Motor neuron (in vitro differentiated cells): Measurements from ENCODE around the gene EFEMP1. TPM values are rescaled to one million over a fixed set of nuclear protein-coding genes. Genes with fewer than 3 reads are reported as not detected.

Source experiments
- ATAC-seq, 8 experiments: fragments of 200-7000 bp; cut with Tn5 transposase; replicated peaks in 6 of 8; 2 replicates each; pipeline ENCODE4 v1.8.0; 2021; ENCODE audit warnings: mild to moderate bottlenecking in 8 of 8, moderate library complexity in 8 of 8
- H3K27ac ChIP-seq, 2 donors: fragments of 250-450 bp; sonication (Bioruptor Pico); 2 replicates each; pipeline ENCODE4 v1.9.0; 2021; ENCODE audit warnings: antibody characterized with exemption in 2 of 2, mild to moderate bottlenecking in 2 of 2, moderate library complexity in 1 of 2
- H3K4me1 ChIP-seq, 2 donors: fragments of 250-450 bp; sonication (Bioruptor Pico); replicated peaks in 1 of 2; 2 replicates each; pipeline ENCODE4 v1.6.1; 2021; ENCODE audit warnings: antibody characterized with exemption in 2 of 2, mild to moderate bottlenecking in 2 of 2, moderate library complexity in 1 of 2
- H3K4me3 ChIP-seq, 5 donors: fragments of 250-450 bp; sonication (Bioruptor Pico); 2 replicates each; pipeline ENCODE4 v1.9.0; 2021; ENCODE audit warnings: antibody characterized with exemption in 5 of 5, mild to moderate bottlenecking in 5 of 5, moderate library complexity in 4 of 5
- WGBS, 10 experiments: fragments of 450-650 bp; shearing (Covaris generic); methylation state at CpG; one replicate each; pipeline ENCODE4 v1.0.0; 2022; 5-methylcytosine and 5-hydroxymethylcytosine counted together
- in situ Hi-C, 9 experiments: fragments of 400-800 bp; cut with MboI; loops; one replicate each; pipeline ENCODE4 v1.15.0; 2021; ENCODE audit warnings: low sequenced_read_pairs in 9 of 9, low pct_unique_long_range_greater_than_20kb in 2 of 9; ENCODE audit not compliant: unreplicated experiment in 9 of 9
- total RNA-seq, 8 experiments: library from RNA; unstranded; fragments of 300-600 nt; gene quantifications; 2 replicates each; pipeline versions ENCODE4 v1.2.3 to v1.2.4, GENCODE V29; 2022

The EFEMP1 gene
- total RNA-seq, 8 experiments from 2014 or later: 3.0 to 435 (median 13.4) TPM

GRCh38 chr2:55903727-55904126 is 19.9 kb downstream of the EFEMP1 start:
- no peak for ATAC-seq
- whole genome bisulfite sequencing, 10 experiments: 80 to 100% (median 94%) methylated on average over 1 to 2 of the region's 2 CpGs; no CpG with 5 or more reads in 3 of the 10 experiments
- in situ Hi-C loops: no loop called here
- Histone ChIP-seq H3K4me1 (no peaks in the 10 kb centered on the region), H3K4me3 (no peak overlapping the region), H3K27ac (no peak overlapping the region)

GRCh38 chr2:55902971-55903370 is 20.6 kb downstream of the EFEMP1 start:
- Histone ChIP-seq H3K4me3 (no peak overlapping the region), H3K4me1 (no peaks in the 10 kb centered on the region), H3K27ac (no peak overlapping the region)
- ATAC-seq: no peak
- in situ Hi-C loops: no loop called here

DNA sequence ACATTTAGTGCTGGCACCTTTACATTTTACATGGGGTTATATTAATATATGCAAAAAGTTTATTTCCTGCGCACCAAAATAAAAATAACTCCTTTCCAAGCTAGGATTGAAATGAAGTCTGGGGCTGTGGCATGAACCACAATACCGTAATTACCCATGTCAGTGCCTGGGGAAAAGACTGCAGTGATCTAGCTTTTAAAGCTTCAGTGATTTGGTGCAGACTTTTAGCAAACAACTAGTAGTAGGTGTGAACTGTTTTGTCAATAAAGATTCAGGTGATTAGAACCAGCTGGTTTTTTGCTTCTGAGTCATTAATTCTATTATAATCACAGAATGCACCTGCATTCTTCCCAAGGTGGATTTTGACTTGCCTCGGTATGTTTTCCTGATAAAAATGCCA is 21.2 kb downstream of the EFEMP1 start:
- no peak for ATAC-seq
- in situ Hi-C loops: no loop called here
- Histone ChIP-seq H3K4me3 (no peak overlapping the region), H3K27ac (no peak overlapping the region), H3K4me1 (no peaks in the 10 kb centered on the region)
- WGBS, 10 experiments: 52 to 95% (median 79%) methylated on average over 1 to 3 of the region's 3 CpGs; no CpG with 5 or more reads in 1 of the 10 experiments

GRCh38 chr2:55901941-55902340 is 21.6 kb downstream of the EFEMP1 start:
- Histone ChIP-seq H3K4me3 (no peak overlapping the region), H3K27ac (no peak overlapping the region), H3K4me1 (no peaks in the 10 kb centered on the region)
- WGBS, 10 experiments: 50 to 100% (median 85%) methylated on average over 1 to 2 of the region's 2 CpGs
- no peak for ATAC-seq
- in situ Hi-C loops: no loop called here

DNA sequence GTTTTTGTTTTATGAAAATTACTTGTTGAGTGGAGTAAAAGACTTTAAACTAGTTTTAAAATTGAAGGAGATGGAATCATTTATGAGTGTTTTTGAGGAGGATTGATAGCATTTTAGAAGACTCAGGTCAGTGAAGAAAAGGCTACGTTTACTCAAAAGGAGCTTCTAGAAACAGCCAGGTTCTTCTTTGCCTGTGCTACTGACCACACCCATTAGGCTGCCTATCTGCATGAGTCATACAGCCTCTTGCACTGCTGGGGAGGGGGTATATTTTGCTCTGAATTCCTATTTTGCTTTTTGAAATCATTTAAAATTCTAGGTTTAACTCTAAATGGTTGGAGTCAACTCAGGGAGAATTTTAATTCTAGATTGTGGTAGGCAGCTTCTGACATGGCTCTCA is 22.3 kb downstream of the EFEMP1 start:
- WGBS, 10 experiments: 0 to 80% (median 60%) methylated on average over 1 of the region's 1 CpG; no CpG with 5 or more reads in 3 of the 10 experiments
- ATAC-seq: peak in 3 of 8 experiments; percentile 54 to 96 (median 89)
- Histone ChIP-seq H3K4me1 (no peaks in the 10 kb centered on the region), H3K27ac (no peak overlapping the region), H3K4me3 (no peak overlapping the region)
- in situ Hi-C loops: no loop called here

DNA sequence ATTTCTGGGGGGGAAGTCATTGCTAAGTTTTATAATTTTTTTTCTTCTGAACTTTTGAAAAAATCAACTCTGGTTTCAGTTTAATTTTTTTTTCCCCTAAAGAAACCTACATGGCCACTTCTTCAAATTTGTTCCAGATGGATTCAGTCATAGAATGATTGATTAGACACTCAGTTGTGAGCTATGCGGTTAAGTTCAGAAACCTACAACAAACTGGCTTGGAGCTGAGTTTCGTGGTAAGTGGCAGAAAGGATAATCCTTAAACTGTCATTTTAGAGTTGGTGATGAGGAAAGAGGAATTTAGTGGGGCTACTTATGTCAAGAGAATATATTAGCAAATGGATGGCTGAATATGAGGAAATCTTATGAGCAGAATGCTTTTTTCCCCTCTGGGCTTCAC is 23.7 kb downstream of the EFEMP1 start:
- ATAC-seq: no peak
- Histone ChIP-seq H3K27ac (no peak overlapping the region), H3K4me3 (no peak overlapping the region), H3K4me1 (no peaks in the 10 kb centered on the region)
- WGBS, 10 experiments: 29 to 100% (median 72%) methylated on average over 1 to 2 of the region's 2 CpGs; no CpG with 5 or more reads in 4 of the 10 experiments
- in situ Hi-C loops: no loop called here

DNA sequence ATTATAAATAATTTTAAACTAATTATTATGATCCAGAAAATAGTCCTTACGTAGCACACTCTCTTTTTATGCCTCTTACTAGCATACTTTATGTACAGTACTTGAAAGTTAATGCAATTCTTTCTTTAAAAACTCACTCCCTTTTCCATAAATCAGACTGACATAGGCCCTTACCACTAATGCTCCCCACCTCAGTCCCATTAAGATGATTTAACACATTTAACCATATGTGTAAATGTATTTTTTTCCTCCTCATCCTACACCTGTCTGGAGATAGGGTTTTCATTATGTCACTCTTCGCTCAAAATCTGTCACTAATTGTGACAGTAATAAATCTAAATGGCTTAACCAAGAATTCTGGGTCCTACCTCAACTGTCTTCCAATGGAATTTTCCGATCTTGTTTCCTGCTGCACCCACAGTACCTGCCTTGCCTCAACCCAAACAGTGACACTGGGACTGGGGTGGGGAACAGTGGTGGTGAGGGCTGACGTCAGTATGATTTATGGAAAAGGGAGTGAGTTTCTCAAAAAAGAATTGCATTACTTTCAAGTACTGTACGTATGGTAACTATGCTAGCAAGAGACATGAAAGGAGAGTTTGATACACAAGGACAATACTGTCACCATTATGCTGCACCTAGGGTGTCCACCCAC is 25.1 kb downstream of the EFEMP1 start:
- in situ Hi-C loops: no loop called here
- no peaks in the 10 kb centered on the region for H3K4me1 ChIP-seq
- H3K4me3 ChIP-seq: no peak overlapping the region
- WGBS, 10 experiments: 63 to 100% (median 95%) methylated on average over 1 to 5 of the region's 5 CpGs
- no peak for ATAC-seq
- no peak overlapping the region for H3K27ac ChIP-seq

GRCh38 chr2:55896633-55897032 is 26.9 kb downstream of the EFEMP1 start:
- no peak for ATAC-seq
- no peak overlapping the region for H3K27ac ChIP-seq
- peaks cover 7 to 8% of the 10 kb centered on the region in 2 donors for H3K4me1 ChIP-seq
- no peak overlapping the region for H3K4me3 ChIP-seq
- in situ Hi-C loops: no loop called here

GRCh38 chr2:55894720-55895119 is 28.9 kb downstream of the EFEMP1 start:
- WGBS, 10 experiments: 0 to 92% (median 78%) methylated on average over 1 to 2 of the region's 2 CpGs

DNA sequence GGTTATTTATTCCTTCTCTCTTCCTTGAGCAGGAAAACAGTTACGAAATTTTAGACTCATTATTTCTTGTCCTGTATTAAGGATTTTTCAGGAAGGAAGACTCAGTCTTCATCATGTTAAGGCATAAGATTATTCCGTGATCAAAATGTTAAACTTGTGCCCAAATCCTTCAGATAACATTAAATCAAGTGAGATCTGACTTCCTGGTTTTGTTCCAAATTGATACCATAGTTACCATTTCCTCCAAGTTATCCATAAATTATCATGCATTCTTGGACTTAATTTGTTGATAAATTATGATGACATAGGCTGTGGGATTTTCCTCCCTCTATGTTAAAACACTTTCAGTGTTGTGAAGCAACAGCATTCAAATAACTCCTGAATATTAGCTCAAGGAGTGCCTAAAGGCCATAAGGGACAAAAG is 31.9 kb downstream of the EFEMP1 start:
- ATAC-seq: peak in 5 of 8 experiments; percentile 43 to 78 (median 54)
- WGBS, 10 experiments: 27 to 90% (median 69%) methylated on average over 1 to 2 of the region's 2 CpGs; no CpG with 5 or more reads in 1 of the 10 experiments
- Histone ChIP-seq H3K4me3 (no peak overlapping the region), H3K27ac (no peak overlapping the region), H3K4me1 (peaks cover 8 to 13% of the 10 kb centered on the region in 2 donors)
- in situ Hi-C loops: no loop called here

More at GRCh38 chr2:55894720-55895119, 28.9 kb downstream of the EFEMP1 start:
- no peak overlapping the region for H3K4me3 ChIP-seq
- peaks cover 8 to 13% of the 10 kb centered on the region in 2 donors for H3K4me1 ChIP-seq
- in situ Hi-C loops: no loop called here
- ATAC-seq: peak in 1 of 8 experiments; percentile 29
- H3K27ac ChIP-seq: no peak overlapping the region

GRCh38 chr2:55888936-55889335 is 34.6 kb downstream of the EFEMP1 start:
- WGBS, 10 experiments: 46 to 100% (median 79%) methylated on average over 1 to 3 of the region's 3 CpGs; no CpG with 5 or more reads in 3 of the 10 experiments
- H3K4me1 ChIP-seq: peaks cover 8 to 13% of the 10 kb centered on the region in 2 donors
- in situ Hi-C loops: no loop called here
- no peak overlapping the region for H3K27ac ChIP-seq
- H3K4me3 ChIP-seq: no peak overlapping the region
- no peak for ATAC-seq

DNA sequence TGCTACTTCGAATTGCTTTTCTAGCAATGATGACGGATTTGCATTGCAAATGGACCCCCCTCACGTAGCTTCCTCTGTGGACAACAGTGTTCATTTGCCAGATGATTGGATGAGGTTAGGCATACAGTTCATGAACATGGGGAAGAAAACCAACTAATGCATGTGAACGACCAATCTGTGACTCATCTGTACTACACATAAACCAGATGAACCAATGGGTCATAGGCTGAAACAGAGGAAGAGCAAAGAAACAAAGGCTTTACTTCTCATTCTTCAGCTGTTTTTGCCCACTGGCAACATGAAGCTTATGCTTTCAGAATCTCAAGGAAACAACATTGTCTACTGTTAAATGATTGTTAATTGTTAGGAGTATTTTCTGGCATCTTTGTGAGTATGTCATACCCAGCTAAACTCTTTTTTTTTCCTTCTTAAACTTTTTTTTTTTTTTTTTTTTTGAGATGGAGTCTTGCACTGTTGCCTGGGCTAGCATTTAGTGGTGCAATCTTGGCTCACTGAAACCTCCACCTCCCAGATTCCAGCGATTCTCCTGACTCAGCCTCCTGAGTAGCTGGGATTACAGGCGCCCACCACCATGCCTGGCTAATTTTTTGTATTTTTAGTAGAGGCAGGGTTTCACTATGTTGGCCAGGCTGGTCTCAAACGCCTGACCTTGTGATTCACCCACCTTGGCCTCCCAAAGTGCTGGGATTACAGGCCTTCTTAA is 35.5 kb downstream of the EFEMP1 start:
- peak in 6 of 8 experiments; percentile 68 to 85 (median 74) for ATAC-seq
- 14 to 87% (median 56%) methylated on average over 2 to 6 of the region's 7 CpGs for WGBS, 10 experiments
- in situ Hi-C loops: no loop called here
- H3K27ac ChIP-seq: no peak overlapping the region
- peaks cover 8 to 13% of the 10 kb centered on the region in 2 donors for H3K4me1 ChIP-seq
- H3K4me3 ChIP-seq: no peak overlapping the region

DNA sequence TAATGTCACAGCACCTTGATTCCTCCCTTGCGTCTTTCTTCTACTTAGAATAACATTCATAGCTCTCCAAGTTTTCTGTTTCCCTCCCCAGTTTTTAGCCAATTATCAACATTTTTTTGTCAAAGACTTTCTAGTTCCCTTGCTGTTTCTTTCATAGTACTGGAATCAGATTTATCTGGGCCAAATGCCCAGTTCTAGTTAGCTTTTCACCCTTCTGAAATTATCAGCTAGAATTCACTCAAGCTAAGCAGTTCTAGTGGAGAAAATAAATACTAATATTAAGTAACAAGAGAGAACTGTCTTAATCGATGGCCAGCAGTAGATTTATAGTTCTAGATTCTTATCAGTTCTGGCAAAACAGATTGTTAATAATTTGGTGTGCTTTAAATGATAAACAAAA is 36.2 kb downstream of the EFEMP1 start:
- ATAC-seq: no peak
- Histone ChIP-seq H3K27ac (no peak overlapping the region), H3K4me3 (no peak overlapping the region), H3K4me1 (peaks cover 5 to 13% of the 10 kb centered on the region in 2 donors)
- 61 to 100% (median 83%) methylated on average over 1 to 2 of the region's 2 CpGs; no CpG with 5 or more reads in 1 of the 10 experiments for WGBS, 10 experiments
- in situ Hi-C loops: no loop called here

- in situ Hi-C loops: no loop called here
- no peak overlapping the region for H3K27ac ChIP-seq
- ATAC-seq: peak in 1 of 8 experiments; percentile 7
Measured at GRCh38 chr2:55885944-55886281, 37.7 kb downstream of the EFEMP1 start.

More at GRCh38 chr2:55885944-55886281, 37.7 kb downstream of the EFEMP1 start:
- Histone ChIP-seq H3K4me3 (no peak overlapping the region), H3K4me1 (no peaks in the 10 kb centered on the region)
